GM19467 (cell line): ENCODE measurements around the gene ECHS1.
"Not testable (repeated sequence)": the region's sequence is repeated elsewhere in the genome, so short reads cannot be mapped to it uniquely, and the experiment has no call there.

ENCODE experiments used
- ATAC-seq: cut with Tn5 transposase; IDR thresholded peaks from one replicate; pipeline ENCODE4 v1.9.1; 2021; ENCODE audit warnings: mild to moderate bottlenecking, moderate library complexity; ENCODE audit not compliant: unreplicated experiment

The ECHS1 gene

GRCh38 chr10:133373174-133374090, at the start of gene ECHS1:
Gene ECHS1 (minus strand): TSS chr10:133373354. CDS start chr10:133373333, 21 bp downstream.
- ATAC-seq: peak; percentile 94

GRCh38 chr10:133422223-133422806, 49.2 kb upstream of the ECHS1 start:
- no peak for ATAC-seq

- ATAC-seq: no peak
Measured at GRCh38 chr10:133421336-133422222, 48.4 kb upstream of the ECHS1 start.

GRCh38 chr10:133420579-133420978, 47.4 kb upstream of the ECHS1 start:
- ATAC-seq: no peak

- ATAC-seq: no peak
Measured at GRCh38 chr10:133420028-133420427, 46.9 kb upstream of the ECHS1 start.

GRCh38 chr10:133419211-133419950, 46.2 kb upstream of the ECHS1 start:
- no peak for ATAC-seq

- no peak for ATAC-seq
Measured at GRCh38 chr10:133418289-133418993, 45.3 kb upstream of the ECHS1 start.

GRCh38 chr10:133415752-133416151, 42.6 kb upstream of the ECHS1 start:
- ATAC-seq: no peak

- not testable (repeated sequence) for ATAC-seq
Measured at GRCh38 chr10:133414401-133414800, 41.2 kb upstream of the ECHS1 start.

GRCh38 chr10:133412381-133412711, 39.2 kb upstream of the ECHS1 start:
- ATAC-seq: no peak

- no peak for ATAC-seq
Measured at GRCh38 chr10:133411523-133412380, 38.6 kb upstream of the ECHS1 start.

GRCh38 chr10:133405844-133406527, 32.8 kb upstream of the ECHS1 start:
- no peak for ATAC-seq

GRCh38 chr10:133405272-133405671, 32.1 kb upstream of the ECHS1 start:
- ATAC-seq: no peak

GRCh38 chr10:133403784-133404183, 30.6 kb upstream of the ECHS1 start:
- ATAC-seq: no peak

- ATAC-seq: no peak
Measured at GRCh38 chr10:133403359-133403758, 30.2 kb upstream of the ECHS1 start.

- ATAC-seq: no peak
Measured at GRCh38 chr10:133401981-133402725, 29.0 kb upstream of the ECHS1 start.

GRCh38 chr10:133401500-133401899, 28.3 kb upstream of the ECHS1 start:
- no peak for ATAC-seq
